Esophagus muscularis mucosa (tissue), 4 donors: ENCODE data around the gene TNFRSF1A.

Source experiments
- EP300 ChIP-seq: sonication (generic); formaldehyde crosslinking; IDR thresholded peaks from one replicate; pipeline ENCODE4 v1.6.1; 2017; ENCODE audit warnings: antibody characterized with exemption
- POLR2A ChIP-seq: fragments of 450-650 bp; IDR thresholded peaks from one replicate; pipeline ENCODE4 v1.6.1; 2017; ENCODE audit warnings: antibody characterized with exemption, moderate library complexity, mild to moderate bottlenecking, low read depth
- POLR2AphosphoS5 ChIP-seq, 2 donors: sonication (generic); formaldehyde crosslinking; IDR thresholded peaks; one replicate each; pipeline ENCODE4 v1.6.1; 2017; ENCODE audit warnings: antibody characterized with exemption in 2 of 2
- TF ChIP-seq, protein P1 (sequence below), 3 experiments: fragments of 200-600 bp in 2 of 3; fragments of 450-650 bp in 1 of 3; sonication (generic) in 2 of 3; IDR thresholded peaks; one replicate each; pipeline ENCODE4 v1.5.1; 2017 to 2019; ENCODE audit warnings: antibody characterized with exemption in 3 of 3, mild to moderate bottlenecking in 2 of 3, moderate library complexity in 1 of 3

DNA sequence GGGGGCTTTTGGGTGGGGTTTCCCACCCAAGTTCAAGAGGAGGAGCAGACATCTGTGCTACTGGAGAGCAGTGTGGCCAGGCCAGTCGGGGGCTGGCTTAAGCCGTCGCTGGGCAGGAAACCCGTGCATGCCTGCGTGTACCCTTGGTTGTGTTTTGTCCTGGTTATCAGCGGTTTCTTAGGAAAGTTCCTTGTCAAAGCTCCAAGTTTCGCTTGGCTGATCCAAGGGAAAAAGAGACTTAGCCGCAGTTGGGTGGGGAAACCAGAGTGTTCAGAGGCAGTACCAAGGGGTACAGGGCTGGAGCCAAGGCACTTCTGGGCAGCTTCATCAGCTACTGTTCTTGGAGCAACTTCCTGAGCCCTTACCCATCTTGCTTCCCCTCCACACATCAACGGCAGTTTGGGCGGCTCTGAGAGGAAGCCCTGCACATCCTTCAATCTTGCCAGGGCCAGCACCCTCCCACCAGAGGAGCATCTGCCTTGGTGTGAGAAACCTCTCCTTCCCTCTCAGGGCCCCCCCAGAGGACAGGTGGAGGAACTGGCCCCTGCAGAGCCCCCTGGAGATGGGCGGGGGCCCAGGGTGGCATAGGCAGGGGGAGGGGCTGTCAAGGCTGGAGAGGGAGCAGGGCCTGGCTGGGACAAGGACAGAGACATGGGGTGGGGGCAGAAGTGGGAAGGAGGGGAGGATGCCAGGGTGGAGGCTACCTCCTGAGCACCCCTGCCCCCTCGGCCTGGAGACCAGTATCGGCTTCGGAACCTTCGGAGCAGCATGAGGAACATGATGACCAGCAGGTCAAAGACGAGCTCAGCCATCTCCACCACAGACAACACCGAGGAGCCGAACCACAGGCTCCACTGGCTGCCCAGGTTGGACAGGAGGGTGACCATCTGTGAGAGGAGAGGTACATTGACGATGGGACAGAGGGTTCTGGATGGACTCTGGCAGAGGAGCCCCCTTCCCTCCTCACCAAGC lies 5.8 kb upstream of the TNFRSF1A start:
- TF ChIP-seq POLR2A (peak; percentile 13), EP300 (no peak), POLR2AphosphoS5 (IDR thresholded peaks at IDR 0.05) (peak; percentile 48 to 75)
- TF ChIP-seq, protein P1, sequence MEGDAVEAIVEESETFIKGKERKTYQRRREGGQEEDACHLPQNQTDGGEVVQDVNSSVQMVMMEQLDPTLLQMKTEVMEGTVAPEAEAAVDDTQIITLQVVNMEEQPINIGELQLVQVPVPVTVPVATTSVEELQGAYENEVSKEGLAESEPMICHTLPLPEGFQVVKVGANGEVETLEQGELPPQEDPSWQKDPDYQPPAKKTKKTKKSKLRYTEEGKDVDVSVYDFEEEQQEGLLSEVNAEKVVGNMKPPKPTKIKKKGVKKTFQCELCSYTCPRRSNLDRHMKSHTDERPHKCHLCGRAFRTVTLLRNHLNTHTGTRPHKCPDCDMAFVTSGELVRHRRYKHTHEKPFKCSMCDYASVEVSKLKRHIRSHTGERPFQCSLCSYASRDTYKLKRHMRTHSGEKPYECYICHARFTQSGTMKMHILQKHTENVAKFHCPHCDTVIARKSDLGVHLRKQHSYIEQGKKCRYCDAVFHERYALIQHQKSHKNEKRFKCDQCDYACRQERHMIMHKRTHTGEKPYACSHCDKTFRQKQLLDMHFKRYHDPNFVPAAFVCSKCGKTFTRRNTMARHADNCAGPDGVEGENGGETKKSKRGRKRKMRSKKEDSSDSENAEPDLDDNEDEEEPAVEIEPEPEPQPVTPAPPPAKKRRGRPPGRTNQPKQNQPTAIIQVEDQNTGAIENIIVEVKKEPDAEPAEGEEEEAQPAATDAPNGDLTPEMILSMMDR (IDR thresholded peaks at IDR 0.05) = no peak
